WTC11 (cell line): ENCODE data around the gene DRD1. TPM values are rescaled to one million over a fixed set of nuclear protein-coding genes. Genes with fewer than 3 reads are reported as not detected.

Source experiments
- ATAC-seq: fragments of 200-7000 bp; cut with Tn5 transposase; 2 replicates; pipeline ENCODE4 v1.10.0; 2021; ENCODE audit warnings: mild to moderate bottlenecking, moderate library complexity
- CTCF ChIA-PET: fragments of 300-600 bp; sonication (Branson Sonifier 250); formaldehyde crosslinking; loops from one replicate; lab custom pipeline; 2021; ENCODE audit warnings: antibody characterized with exemption; lab: Charles Lee
- POLR2A ChIA-PET: fragments of 350-600 bp; sonication (Branson Sonifier 250); formaldehyde crosslinking; loops from one replicate; lab custom pipeline; 2021; ENCODE audit warnings: antibody characterized with exemption; lab: Charles Lee
- DNase-seq: peaks from one replicate; pipeline ENCODE4 v3.0.0; 2021; ENCODE audit warnings: low spot score
- H3K27ac Mint-ChIP-seq: 2 replicates; pipeline ENCODE4 v1.8.0; 2021; ENCODE audit warnings: mixed read lengths
- H3K27me3 Mint-ChIP-seq: 2 replicates; pipeline ENCODE4 v1.8.0; 2021; ENCODE audit warnings: low read depth, mild to moderate bottlenecking, moderate library complexity, mixed read lengths
- H3K36me3 Mint-ChIP-seq: 2 replicates; pipeline ENCODE4 v1.8.0; 2021; ENCODE audit warnings: mixed read lengths
- H3K4me1 Mint-ChIP-seq: 2 replicates; pipeline ENCODE4 v1.8.0; 2022; ENCODE audit warnings: mixed read lengths
- H3K4me3 Mint-ChIP-seq: 2 replicates; pipeline ENCODE4 v1.8.0; 2021; ENCODE audit warnings: mild to moderate bottlenecking, moderate library complexity, mixed read lengths
- H3K9me3 Mint-ChIP-seq: 2 replicates; pipeline ENCODE4 v1.8.0; 2021; ENCODE audit warnings: mixed read lengths
- ATF1 ChIP-seq: sonication (generic); formaldehyde crosslinking; IDR thresholded peaks from 2 replicates; pipeline ENCODE4 v1.8.1; 2023; ENCODE audit warnings: mild to moderate bottlenecking, moderate library complexity, missing genetic modification reagents
- CBFB ChIP-seq: sonication (generic); formaldehyde crosslinking; IDR thresholded peaks from 2 replicates; pipeline ENCODE4 v1.8.1; 2022; ENCODE audit warnings: mild to moderate bottlenecking, low read depth, missing genetic modification reagents
- CTCF ChIP-seq: fragments of 200-600 bp; IDR thresholded peaks from 2 replicates; pipeline ENCODE4 v1.8.0; 2022; ENCODE audit warnings: antibody characterized with exemption
- E2F1 ChIP-seq: sonication (generic); formaldehyde crosslinking; IDR thresholded peaks from 2 replicates; pipeline ENCODE4 v1.8.0; 2022; ENCODE audit warnings: mild to moderate bottlenecking, missing genetic modification reagents
- GABPB1 ChIP-seq: sonication (generic); formaldehyde crosslinking; IDR thresholded peaks from 2 replicates; pipeline ENCODE4 v1.8.1; 2023; ENCODE audit warnings: mild to moderate bottlenecking, missing genetic modification reagents
- HMGA2 ChIP-seq: fragments of 250-450 bp; sonication (Bioruptor Pico); IDR thresholded peaks from 2 replicates; pipeline ENCODE4 v1.4.0; 2021; ENCODE audit warnings: mild to moderate bottlenecking, moderate library complexity
- HMGXB4 ChIP-seq: sonication (generic); formaldehyde crosslinking; IDR thresholded peaks from 2 replicates; pipeline ENCODE4 v1.8.1; 2023; ENCODE audit warnings: mild to moderate bottlenecking, moderate library complexity, missing genetic modification reagents
- IRF1 ChIP-seq: sonication (generic); formaldehyde crosslinking; IDR thresholded peaks from 2 replicates; pipeline ENCODE4 v1.8.0; 2023; ENCODE audit warnings: missing genetic modification reagents
- JAZF1 ChIP-seq: fragments of 250-450 bp; sonication (Bioruptor Pico); IDR thresholded peaks from 2 replicates; pipeline ENCODE4 v1.9.0; 2021; ENCODE audit warnings: moderate library complexity, mild to moderate bottlenecking, inconsistent platforms
- MXD4 ChIP-seq: fragments of 250-450 bp; sonication (Bioruptor Pico); IDR thresholded peaks from 2 replicates; pipeline ENCODE4 v1.8.0; 2021; ENCODE audit warnings: mild to moderate bottlenecking, moderate library complexity, borderline replicate concordance
- OVOL2 ChIP-seq: fragments of 250-450 bp; sonication (Bioruptor Pico); IDR thresholded peaks from 2 replicates; pipeline ENCODE4 v1.9.0; 2021; ENCODE audit warnings: mild to moderate bottlenecking, borderline replicate concordance
- RORB ChIP-seq: fragments of 250-450 bp; sonication (Bioruptor Pico); IDR thresholded peaks from 2 replicates; pipeline ENCODE4 v1.9.0; 2021; ENCODE audit warnings: mild to moderate bottlenecking
- SMAD3 ChIP-seq: sonication (generic); formaldehyde crosslinking; IDR thresholded peaks from 2 replicates; pipeline ENCODE4 v1.8.0; 2022; ENCODE audit warnings: missing genetic modification reagents, mild to moderate bottlenecking, borderline replicate concordance
- SMAD4 ChIP-seq: sonication (generic); formaldehyde crosslinking; IDR thresholded peaks from 2 replicates; pipeline ENCODE4 v1.8.0; 2022; ENCODE audit warnings: mild to moderate bottlenecking, missing genetic modification reagents
- SOX15 ChIP-seq: fragments of 250-450 bp; sonication (Bioruptor Pico); IDR thresholded peaks from 2 replicates; pipeline ENCODE4 v1.9.0; 2021; ENCODE audit warnings: mild to moderate bottlenecking
- TEAD1 ChIP-seq: sonication (generic); formaldehyde crosslinking; IDR thresholded peaks from 2 replicates; pipeline ENCODE4 v1.8.0; 2022; ENCODE audit warnings: mild to moderate bottlenecking, missing genetic modification reagents
- TEAD4 ChIP-seq: sonication (generic); formaldehyde crosslinking; IDR thresholded peaks from 2 replicates; pipeline ENCODE4 v1.8.0; 2022; ENCODE audit warnings: mild to moderate bottlenecking, missing genetic modification reagents
- TP53 ChIP-seq: sonication (generic); formaldehyde crosslinking; IDR thresholded peaks from 2 replicates; pipeline ENCODE4 v1.8.1; 2023; ENCODE audit warnings: mild to moderate bottlenecking, missing genetic modification reagents
- ZNF263 ChIP-seq: sonication (generic); formaldehyde crosslinking; IDR thresholded peaks from 2 replicates; pipeline ENCODE4 v1.8.1; 2022; ENCODE audit warnings: low read depth, mild to moderate bottlenecking, moderate library complexity, missing genetic modification reagents
- ZNF396 ChIP-seq: fragments of 250-450 bp; sonication (Bioruptor Pico); IDR thresholded peaks from 2 replicates; pipeline ENCODE4 v1.8.0; 2021; ENCODE audit warnings: mild to moderate bottlenecking, moderate library complexity, borderline replicate concordance
- ZNF423 ChIP-seq: fragments of 250-450 bp; sonication (Bioruptor Pico); IDR thresholded peaks from 2 replicates; pipeline ENCODE4 v2.1.2; 2022; ENCODE audit warnings: mild to moderate bottlenecking, moderate library complexity
- ZNF512 ChIP-seq: sonication (generic); formaldehyde crosslinking; IDR thresholded peaks from 2 replicates; pipeline ENCODE4 v1.8.1; 2022; ENCODE audit warnings: missing genetic modification reagents, borderline replicate concordance
- ZNF671 ChIP-seq: fragments of 250-450 bp; sonication (Bioruptor Pico); IDR thresholded peaks from 2 replicates; pipeline ENCODE4 v1.8.0; 2021; ENCODE audit warnings: mild to moderate bottlenecking
- total RNA-seq: library from RNA; stranded (reverse); gene quantifications from 3 replicates; pipeline ENCODE4 v1.2.3, GENCODE V29; 2021
- TF ChIP-seq, protein P1 (sequence below): sonication (generic); formaldehyde crosslinking; conservative IDR thresholded peaks from 2 replicates; pipeline ENCODE4 v1.8.1; 2022; ENCODE audit warnings: mild to moderate bottlenecking, missing genetic modification reagents
- TF ChIP-seq, protein P2 (sequence below): sonication (generic); formaldehyde crosslinking; IDR thresholded peaks from 2 replicates; pipeline ENCODE4 v1.8.1; 2023; ENCODE audit warnings: mild to moderate bottlenecking, missing genetic modification reagents, moderate library complexity
- TF ChIP-seq, protein P3 (sequence below): sonication (generic); formaldehyde crosslinking; IDR thresholded peaks from 2 replicates; pipeline ENCODE4 v1.8.1; 2023; ENCODE audit warnings: mild to moderate bottlenecking, missing genetic modification reagents
- TF ChIP-seq, protein P4 (sequence below): sonication (generic); formaldehyde crosslinking; IDR thresholded peaks from 2 replicates; pipeline ENCODE4 v1.8.0; 2022; ENCODE audit warnings: mild to moderate bottlenecking, missing genetic modification reagents

The DRD1 gene
- total RNA-seq, 1 experiment from 2014 or later, result 0.07 TPM

DNA sequence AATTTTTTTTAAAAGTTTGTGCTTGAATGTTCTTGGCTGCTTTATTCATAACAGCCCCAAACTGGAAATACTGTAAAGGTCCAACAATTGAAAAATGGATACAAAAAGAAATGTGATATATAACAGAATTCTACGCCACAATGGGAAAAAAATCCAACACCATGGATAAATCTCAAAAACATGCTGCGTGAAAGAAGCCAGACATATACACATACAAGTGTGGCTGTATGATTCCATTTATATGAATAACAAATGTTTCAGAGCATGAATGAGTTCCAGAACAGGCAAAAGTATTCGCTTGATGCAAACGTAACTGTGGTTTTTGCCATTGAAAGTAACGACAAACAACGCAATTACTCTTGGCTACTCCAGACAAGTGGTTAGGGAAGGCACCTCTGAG, 27.2 kb upstream of the DRD1 start:
- no peak for TF ChIP-seq ZNF396 (CRISPR knock-in tag)
- no peak for TF ChIP-seq SOX15 (CRISPR knock-in tag)
- TF ChIP-seq MXD4 (CRISPR knock-in tag), result no peak
- TF ChIP-seq, protein P1, sequence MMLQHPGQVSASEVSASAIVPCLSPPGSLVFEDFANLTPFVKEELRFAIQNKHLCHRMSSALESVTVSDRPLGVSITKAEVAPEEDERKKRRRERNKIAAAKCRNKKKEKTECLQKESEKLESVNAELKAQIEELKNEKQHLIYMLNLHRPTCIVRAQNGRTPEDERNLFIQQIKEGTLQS (CRISPR knock-in tag), result no peak
- no peak for TF ChIP-seq SMAD3
- TF ChIP-seq E2F1 (CRISPR knock-in tag), result no peak
- no peak for TF ChIP-seq ZNF671 (CRISPR knock-in tag)
- no peak for TF ChIP-seq CTCF
- TF ChIP-seq, protein P2, sequence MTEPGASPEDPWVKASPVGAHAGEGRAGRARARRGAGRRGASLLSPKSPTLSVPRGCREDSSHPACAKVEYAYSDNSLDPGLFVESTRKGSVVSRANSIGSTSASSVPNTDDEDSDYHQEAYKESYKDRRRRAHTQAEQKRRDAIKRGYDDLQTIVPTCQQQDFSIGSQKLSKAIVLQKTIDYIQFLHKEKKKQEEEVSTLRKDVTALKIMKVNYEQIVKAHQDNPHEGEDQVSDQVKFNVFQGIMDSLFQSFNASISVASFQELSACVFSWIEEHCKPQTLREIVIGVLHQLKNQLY (CRISPR knock-in tag), result no peak
- TF ChIP-seq ATF1 (CRISPR knock-in tag), result no peak
- TF ChIP-seq, protein P3, sequence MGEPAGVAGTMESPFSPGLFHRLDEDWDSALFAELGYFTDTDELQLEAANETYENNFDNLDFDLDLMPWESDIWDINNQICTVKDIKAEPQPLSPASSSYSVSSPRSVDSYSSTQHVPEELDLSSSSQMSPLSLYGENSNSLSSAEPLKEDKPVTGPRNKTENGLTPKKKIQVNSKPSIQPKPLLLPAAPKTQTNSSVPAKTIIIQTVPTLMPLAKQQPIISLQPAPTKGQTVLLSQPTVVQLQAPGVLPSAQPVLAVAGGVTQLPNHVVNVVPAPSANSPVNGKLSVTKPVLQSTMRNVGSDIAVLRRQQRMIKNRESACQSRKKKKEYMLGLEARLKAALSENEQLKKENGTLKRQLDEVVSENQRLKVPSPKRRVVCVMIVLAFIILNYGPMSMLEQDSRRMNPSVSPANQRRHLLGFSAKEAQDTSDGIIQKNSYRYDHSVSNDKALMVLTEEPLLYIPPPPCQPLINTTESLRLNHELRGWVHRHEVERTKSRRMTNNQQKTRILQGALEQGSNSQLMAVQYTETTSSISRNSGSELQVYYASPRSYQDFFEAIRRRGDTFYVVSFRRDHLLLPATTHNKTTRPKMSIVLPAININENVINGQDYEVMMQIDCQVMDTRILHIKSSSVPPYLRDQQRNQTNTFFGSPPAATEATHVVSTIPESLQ (CRISPR knock-in tag), result no peak
- TF ChIP-seq OVOL2, result no peak
- TF ChIP-seq ZNF512 (CRISPR knock-in tag), result no peak
- no peak for TF ChIP-seq SMAD4 (CRISPR knock-in tag)
- no peak for TF ChIP-seq IRF1
- TF ChIP-seq CBFB, result no peak
- no peak for TF ChIP-seq HMGA2
- TF ChIP-seq TP53 (CRISPR knock-in tag), result no peak
- DNase-seq, result no peak
- no peak for ATAC-seq
- CTCF ChIA-PET, result no interaction called here
- Mint-ChIP-seq H3K27ac (no peak overlapping the region), H3K27me3 (peaks cover 12% of the 10 kb centered on the region), H3K4me3 (no peak overlapping the region), H3K36me3 (no peaks in the 10 kb centered on the region), H3K9me3 (0 out of 2 replicates have a peak, but pooled peaks cover 4% of the 10 kb centered on the region), H3K4me1 (peaks cover 2% of the 10 kb centered on the region; the same call in 1 of the 2 replicates)
- POLR2A ChIA-PET, result no interaction called here

- H3K36me3 Mint-ChIP-seq, result no peaks in the 10 kb centered on the region
- peaks cover 10% of the 10 kb centered on the region for H3K27me3 Mint-ChIP-seq
- POLR2A ChIA-PET, result no interaction called here
- H3K9me3 Mint-ChIP-seq, result 0 out of 2 replicates have a peak, but pooled peaks cover 4% of the 10 kb centered on the region
- TF ChIP-seq ZNF263 (CRISPR knock-in tag) (no peak), JAZF1 (no peak), HMGXB4 (CRISPR knock-in tag) (no peak), TEAD1 (CRISPR knock-in tag) (no peak), TEAD4 (CRISPR knock-in tag) (no peak), RORB (no peak), GABPB1 (no peak), ZNF423 (CRISPR knock-in tag) (no peak)
- TF ChIP-seq, protein P4, sequence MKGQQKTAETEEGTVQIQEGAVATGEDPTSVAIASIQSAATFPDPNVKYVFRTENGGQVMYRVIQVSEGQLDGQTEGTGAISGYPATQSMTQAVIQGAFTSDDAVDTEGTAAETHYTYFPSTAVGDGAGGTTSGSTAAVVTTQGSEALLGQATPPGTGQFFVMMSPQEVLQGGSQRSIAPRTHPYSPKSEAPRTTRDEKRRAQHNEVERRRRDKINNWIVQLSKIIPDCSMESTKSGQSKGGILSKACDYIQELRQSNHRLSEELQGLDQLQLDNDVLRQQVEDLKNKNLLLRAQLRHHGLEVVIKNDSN, result no peak
- CTCF ChIA-PET, result no interaction called here
- ATAC-seq, result no peak
- H3K27ac Mint-ChIP-seq, result no peak overlapping the region
- H3K4me3 Mint-ChIP-seq, result no peak overlapping the region
- peaks cover 2% of the 10 kb centered on the region; the same call in 1 of the 2 replicates for H3K4me1 Mint-ChIP-seq
- no peak for DNase-seq
Measured at GRCh38 chr5:175470781-175471180, 26.8 kb upstream of the DRD1 start.
